ENCODE data around the gene LMBR1. TPM values are rescaled to one million over a fixed set of nuclear protein-coding genes. Genes with fewer than 3 reads are reported as not detected.

Gene LMBR1
- total RNA-seq, 1 donor from 2014 or later = 45.0 TPM

DNA sequence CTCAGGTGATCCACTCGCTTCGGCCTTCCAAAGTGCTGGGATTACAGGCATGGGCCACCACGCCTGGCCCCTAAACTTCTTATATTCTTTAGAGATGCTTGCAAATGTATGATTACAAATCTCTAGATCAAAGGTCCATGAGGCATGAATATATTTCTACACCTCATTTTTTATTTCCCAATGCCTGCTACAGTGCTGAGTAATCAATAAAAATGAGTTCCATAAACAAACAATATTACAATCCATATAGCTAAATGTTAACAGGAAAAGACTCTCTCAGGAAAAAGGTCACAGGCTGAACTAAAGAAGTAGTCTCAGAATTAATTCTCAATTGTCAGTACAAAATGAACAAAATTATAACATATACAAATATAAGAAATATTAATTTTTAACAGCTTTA is 90.8 kb downstream of the LMBR1 start:
- no peak for DNase-seq (ENCODE audit: low read depth)

DNA sequence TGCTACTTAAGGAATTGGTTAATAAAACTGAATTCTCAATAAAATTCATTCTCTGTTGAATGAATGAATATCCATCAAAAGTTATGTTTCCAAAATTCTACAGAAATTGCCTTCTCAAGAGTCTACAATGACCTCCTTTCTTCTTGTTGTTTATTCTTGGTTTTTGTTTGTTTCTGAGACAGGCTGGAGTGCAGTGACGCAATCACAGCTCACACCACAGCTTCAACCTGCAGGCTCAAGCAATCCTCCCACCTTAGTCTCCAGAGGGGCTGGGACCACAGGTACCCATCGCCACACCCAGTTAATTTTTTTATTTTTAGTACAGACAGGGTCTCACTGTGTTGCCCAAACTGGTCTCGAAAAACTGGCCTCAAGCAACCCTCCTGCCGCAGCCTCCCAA is 97.6 kb downstream of the LMBR1 start:
- no peak for DNase-seq (ENCODE audit: low read depth)

DNA sequence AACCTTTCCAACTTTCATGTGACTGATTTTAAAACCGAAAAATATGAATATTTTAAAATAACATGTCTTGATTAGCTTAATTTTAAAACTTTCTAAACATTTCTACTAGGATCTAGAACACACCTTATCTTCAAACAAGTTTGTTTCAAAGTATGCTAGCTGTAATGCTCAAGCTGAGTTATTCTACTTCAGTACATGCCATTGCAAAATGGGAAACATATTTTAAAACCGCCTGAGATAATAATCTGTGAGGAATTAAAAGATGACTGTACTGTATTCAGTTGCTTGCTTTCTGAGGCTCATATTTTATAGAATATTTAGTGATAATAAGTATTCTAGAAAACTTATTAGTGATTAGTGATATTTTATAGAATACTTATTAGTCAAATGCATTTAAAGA is 99.6 kb downstream of the LMBR1 start:
- DNase-seq (ENCODE audit: low read depth) = no peak

DNA sequence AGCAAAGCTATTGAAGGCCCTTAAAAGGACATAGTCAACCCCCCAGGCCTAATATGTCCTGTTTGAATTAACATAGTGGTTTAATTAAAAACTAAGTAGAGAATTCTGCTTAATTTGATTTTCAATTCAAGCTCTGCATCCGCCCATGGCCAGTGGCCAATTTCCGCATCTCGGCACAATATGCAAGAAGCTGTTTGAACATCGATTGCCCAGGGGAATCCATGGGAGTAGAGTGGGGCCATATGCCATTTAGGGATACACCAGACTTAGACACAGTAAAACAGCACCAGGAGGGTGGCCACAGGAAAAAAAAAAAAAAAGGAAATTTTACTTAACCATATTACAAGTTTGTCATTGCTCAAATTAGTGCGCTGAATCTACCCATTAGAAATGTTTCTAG is 100.4 kb downstream of the LMBR1 start:
- no peak for DNase-seq (ENCODE audit: low read depth)

DNA sequence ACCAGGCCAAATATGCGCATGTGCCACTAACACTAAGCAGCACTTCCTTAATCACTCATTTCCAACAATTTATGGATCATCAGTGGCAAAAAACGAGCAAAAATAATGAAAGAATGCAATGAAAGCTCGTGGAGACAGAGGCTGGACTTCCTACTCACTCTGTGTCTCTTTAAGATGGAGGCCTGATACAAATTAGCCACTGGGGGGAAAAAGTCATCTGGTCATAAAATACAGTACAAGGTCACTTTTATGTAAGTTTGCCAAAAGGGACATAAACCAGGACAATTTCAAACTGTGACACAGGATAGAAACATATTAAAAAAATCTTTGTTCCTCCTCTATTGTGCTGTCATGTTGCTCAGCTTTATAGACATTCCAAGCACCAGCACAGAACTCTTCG is 101.7 kb downstream of the LMBR1 start:
- no peak for DNase-seq (ENCODE audit: low read depth)

DNA sequence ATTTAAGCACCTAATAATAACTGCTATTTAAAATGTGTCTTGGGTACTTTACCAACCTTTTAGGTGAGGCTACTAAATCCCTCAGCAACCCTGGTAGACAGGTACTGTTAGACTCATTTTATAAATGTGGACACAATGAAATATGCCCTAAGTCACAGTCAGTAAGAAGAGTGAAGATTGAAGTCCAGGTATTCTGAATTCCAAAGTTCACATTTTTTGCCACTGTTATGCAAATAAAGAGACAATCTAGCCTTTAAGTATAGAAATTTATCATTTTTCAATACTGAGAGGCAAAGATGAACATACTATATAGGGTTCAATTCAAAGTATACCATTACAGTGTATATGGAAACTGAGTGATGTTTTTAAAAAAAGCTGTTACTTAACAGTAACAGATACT is 102.7 kb downstream of the LMBR1 start:
- no peak for DNase-seq (ENCODE audit: low read depth)

DNA sequence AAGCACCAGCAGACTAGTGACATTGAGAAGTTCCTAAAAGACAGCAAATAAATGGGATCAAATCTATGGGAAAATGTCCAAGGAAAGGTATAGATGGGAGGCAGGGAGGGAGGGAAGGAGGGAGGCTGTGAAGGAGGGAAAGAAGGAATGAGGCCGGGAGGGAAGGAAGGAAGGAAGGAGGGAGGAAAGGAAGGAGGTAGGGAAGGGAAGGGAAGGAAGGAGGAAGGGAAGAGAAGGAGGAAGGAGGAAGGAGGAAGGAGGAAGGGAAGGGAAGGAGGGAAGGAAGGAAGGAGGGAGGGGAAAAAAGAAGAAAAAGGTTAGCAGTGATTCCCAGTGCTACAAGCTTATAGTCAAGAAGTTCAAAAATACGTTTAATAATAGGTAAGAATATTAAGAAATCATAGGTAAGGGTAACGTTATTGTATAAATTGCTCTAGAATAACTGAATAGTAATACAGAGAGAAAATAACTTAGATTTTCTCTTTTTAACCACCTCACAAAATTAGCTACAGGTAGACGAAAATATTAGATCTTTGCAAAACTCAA is 106.9 kb downstream of the LMBR1 start:
- DNase-seq (ENCODE audit: low read depth) = no peak

DNA sequence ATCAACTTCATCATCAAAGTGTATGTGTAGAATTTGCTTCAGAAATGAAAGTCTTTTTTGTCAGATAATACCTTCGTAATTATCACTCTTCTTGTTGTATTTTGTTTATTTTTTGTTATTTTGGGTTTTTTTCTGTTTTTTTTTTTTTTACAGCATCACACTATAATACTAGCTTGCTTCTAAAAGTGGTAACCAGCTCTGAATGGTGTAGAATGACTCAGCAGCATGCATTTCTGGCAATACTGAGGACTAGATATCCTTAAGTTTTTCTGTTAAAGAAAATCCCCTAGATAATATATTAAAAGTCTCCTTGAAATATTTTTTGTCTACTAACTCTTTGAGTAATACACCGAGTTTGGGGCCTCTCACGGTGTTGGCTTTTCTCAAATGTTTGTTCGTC is 109.1 kb downstream of the LMBR1 start:
- peak; percentile 15 for DNase-seq (ENCODE audit: low read depth)

DNA sequence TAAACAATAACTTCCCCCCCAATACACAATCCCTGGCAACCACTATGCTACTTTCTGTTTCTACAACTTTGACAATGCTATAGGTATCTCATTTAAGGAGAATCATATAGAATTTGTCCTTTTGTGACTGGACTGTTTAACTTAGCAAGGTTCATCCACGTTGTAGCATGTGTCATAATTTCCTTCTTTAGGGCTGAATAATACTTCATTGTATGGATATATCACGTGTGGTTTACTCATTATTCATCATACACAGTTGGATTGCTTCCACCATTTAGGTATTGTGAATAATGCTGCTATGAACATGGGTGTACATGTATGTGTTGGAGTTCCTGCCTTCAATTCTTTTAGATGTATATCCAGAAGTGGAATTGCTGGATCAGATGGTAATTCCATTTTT is 111.0 kb downstream of the LMBR1 start:
- no peak for DNase-seq (ENCODE audit: low read depth)

DNA sequence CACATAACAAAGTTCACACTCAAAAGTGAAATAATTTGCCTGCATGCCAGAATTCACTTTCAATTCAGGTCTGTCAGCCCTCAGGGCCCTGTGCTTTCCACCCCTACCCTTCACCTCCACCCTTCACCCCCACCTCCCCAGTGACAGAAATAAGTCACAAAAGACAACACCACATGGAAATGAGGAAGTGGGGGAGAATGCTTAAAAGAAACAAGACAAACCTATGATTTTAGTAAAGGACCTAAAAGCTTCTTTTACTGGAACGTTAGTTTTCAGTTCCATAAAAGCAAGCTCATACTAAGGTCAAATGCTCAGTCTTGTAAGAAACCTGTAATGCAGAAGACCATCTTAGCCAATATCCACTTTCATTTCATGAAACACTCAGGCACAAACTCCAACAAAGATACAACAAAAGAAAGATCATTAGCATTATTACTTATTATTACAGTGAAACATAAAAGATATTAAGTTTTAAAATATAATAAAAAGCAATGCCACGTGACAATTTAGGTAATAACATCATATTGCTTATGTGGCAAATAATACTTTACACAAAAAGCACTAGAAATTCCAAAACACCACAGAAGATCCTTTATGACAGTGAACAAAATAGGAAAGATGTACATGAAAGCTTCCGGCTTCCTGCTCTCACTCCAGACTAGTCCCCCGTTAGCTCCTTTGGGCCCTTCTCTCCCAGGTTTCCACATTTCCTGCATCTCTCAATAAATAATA is 112.1 kb downstream of the LMBR1 start:
- DNase-seq (ENCODE audit: low read depth) = no peak

DNA sequence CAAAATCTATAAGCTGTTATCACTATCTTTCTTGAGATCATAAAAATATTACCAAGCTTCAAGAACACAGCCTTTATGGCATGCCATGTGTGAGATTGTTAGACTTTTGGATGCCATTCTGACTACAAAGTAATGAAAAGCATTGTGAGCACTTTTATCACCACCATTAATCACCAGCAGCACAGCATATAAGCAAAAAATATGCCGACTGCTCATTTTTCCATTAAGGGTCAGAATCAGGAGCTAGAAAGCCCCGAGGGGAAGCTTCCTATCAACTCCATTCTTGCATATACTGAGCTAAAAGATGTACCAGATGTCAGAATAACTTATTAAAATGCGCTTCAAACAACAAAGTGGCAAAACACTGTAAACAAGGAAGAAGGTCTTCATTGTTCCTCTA is 114.3 kb downstream of the LMBR1 start:
- DNase-seq (ENCODE audit: low read depth) = no peak

DNA sequence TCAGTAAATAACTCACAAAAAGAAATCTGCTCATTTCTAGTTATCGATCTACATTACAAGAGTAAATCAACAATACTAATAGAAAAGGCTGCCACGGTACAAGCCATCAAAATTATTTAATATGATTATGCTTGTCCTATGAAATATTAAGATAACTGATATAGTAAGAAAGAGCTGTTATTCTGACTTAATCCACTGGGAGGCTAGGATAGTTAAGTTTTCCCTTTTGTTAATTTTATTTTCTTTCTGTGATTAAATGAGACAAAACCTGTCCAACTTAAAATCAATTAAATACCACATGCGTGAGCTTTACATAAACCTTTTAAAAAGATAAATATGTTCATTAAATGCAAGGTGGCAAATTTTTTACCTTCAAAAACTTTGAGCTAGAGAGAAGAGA is 114.8 kb downstream of the LMBR1 start:
- DNase-seq (ENCODE audit: low read depth) = no peak

DNA sequence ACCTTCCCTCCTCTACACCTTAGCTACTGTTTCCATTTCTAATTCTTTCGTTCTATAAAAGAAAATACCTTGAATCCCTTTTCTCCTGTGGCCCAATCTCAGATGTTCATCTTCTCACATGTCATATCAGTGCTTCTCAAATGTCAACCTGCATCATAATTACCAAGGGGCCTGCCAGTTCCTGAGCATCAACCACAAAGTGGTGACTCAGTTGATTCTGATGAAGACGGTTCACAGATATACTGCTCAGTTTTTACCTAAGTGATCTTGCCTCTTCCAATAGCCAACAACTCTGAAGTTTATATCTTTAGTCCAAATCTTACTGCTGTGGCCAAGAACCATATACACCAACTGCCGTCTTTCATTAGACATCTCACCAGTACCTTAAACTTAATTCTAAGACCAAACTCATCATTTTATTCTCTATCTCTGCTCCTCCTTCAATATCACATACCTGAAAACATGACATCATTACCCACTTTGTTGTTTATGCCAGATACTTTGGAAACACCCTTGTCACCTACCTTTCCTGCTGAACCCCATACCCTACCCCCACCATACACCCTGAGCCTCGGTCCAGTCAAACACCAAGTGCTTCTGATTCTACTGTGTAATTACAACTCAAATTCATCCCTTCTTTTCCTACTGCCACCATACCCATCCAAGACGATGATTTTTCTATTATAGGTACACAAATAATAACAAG is 115.5 kb downstream of the LMBR1 start:
- peak; percentile 24 for DNase-seq (ENCODE audit: low read depth)

DNA sequence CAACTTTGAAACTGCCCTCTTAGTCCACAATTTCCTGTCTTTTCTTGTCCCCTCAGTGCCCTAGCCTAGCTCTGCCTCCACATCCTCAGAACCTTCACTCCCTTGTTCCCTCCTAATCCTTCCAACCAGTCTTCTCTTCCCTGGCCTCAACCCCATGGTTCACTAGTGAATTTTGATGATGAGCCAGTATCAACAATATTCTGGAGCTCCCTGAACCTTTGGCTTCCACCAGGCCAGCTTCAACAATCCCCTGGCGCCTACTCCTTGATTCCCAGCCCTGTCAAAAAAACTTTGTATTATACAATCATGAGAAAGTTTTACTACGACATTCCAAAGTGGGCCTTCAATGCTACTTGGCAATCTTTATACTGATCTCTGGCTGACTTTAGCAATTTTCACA is 116.5 kb downstream of the LMBR1 start:
- no peak for DNase-seq (ENCODE audit: low read depth)

DNA sequence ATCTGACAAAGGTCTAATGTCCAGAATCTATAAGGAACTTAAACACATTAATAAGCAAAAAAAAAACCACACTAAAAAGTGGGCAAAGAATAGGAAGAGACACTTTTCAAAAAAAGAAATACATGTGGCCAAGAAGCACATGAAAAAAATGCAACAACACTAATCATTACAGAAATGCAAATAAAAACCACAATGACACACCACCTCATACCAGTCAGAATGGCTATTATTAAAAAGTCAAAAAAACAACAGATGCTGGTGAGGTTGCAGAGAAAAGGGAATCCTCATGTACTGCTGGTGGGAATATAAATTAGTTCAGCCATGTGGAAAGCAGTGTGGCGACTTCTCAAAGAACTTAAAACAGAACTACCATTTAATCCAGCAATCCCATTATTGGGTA is 119.0 kb downstream of the LMBR1 start:
- peak; percentile 62 for DNase-seq (ENCODE audit: low read depth)

DNA sequence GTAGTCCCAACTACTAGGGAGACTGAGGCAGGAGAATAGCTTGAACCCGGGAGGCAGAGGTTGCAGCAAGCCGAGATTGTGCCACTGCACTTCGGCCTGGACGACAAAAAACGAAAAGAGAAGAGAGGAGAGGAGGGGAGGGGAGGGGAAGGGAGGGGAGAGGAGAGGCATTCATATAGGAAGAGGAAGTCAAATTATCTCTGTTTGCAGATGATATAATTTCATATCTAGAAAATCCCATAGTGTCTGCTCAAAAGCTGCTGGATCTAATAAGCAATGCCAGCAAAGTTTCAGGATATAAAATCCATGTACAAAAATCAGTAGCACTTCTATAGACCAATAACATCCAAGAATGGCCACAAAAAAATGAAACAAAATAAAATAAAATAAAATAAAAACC is 120.3 kb downstream of the LMBR1 start:
- no peak for DNase-seq (ENCODE audit: low read depth)

DNA sequence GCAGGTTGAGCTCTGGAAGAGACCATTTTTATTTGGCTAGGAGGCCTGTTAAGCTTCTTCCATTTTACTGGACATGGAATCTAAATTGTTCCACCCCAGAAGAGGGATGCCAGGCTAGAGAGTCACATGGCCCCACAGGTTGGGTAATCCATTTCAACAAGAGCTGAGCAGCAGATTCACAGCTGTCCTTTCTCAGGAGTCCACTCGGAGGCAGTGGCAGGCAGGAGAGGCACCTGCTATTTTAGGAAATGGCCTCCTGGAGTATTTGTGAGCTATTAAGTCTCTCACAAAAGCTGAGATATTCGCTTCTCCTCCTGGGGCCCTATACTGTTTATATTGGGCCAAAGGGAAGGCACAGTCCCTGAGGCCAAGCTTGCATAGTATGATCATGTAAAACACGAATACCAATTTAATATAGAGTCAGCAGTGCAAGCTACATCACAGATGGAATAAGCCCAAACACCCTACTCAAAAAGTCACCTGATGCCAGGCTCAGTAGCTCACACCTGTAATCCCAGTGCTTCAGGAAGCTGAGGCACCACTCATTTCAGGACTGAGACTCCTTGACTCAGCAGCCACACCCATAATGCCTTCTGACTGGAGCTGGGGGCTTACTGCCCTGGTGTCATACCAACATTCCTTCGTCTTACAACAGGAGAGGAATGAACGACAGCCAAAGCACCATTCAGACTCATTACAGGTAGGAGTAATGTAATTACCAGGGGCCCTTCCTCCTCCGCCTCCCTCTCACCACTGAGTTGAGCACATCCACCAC is 124.1 kb downstream of the LMBR1 start:
- DNase-seq (ENCODE audit: low read depth) = peak; percentile 41

DNA sequence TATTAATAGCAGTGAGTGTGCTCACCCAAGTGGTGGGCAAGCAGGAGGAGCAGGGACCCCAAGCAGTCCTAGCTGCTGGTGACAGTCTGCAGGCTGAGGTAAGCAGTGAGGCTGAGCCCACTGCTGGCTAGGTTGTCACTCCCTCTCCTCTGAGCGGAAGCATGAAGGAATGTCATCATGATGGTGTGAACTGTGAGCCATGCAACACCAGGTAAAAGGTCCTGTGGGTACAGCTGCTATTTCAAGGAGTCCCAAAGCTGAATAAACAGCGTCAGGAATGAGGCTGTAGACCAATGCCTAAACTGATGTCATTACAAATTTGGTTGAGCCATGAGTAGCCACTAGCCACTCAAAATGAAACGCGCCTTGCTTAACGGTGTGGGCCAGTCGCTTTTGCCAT is 126.3 kb downstream of the LMBR1 start:
- no peak for DNase-seq (ENCODE audit: low read depth)

DNA sequence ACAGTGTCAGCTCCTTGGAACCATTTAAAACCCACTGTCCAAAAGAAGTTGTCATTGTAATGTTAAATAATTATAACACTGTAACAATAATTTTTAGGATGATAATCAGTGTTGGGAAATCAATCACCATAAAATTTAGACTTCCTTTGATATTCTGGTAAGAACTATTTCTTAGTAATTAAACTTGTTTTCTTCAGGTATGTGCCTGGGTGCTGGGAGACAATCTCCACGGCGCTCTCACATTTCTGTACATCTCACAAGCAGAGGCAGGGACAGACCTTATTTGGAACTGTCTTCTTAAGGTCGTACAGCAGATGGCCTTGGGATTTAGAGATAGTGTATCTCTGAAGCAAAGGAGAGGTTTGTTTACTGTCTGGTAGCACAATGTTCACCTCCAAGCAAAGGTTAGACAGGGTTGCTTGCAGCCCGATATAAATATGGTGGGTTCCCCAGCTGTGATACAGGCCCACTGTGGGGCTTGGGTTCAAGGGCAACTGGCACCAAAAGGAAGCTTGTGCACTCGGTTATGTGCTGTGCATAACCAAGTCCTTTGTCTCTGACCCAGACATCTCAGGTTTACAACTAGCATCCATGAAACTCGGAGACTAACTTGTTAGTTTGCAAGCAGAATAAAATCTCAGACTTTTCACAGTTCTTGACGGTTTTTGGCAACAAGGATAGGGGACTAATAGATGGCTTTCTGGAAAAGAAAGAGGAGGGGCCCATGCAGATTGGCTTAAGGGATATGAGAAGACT is 126.9 kb downstream of the LMBR1 start:
- no peak for DNase-seq (ENCODE audit: low read depth)

DNA sequence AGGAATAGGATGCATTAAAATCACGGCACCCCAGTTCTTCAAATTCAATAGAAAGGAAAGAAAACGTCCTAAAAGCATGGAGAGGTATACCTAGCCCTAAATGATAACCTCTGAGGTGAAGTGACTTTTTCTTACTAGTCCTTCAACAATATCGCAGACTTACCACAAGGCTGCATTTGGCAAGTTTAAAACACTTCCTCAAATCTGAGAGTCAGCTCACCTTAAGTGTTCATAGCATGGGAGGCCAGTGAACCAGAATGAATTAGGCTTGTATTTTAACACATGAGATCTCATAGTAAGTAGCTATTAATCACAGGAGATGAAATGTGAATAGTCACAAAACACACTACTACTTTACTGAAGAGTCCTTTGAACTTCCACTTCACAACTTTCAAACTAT is 128.2 kb downstream of the LMBR1 start:
- no peak for DNase-seq (ENCODE audit: low read depth)

DNA sequence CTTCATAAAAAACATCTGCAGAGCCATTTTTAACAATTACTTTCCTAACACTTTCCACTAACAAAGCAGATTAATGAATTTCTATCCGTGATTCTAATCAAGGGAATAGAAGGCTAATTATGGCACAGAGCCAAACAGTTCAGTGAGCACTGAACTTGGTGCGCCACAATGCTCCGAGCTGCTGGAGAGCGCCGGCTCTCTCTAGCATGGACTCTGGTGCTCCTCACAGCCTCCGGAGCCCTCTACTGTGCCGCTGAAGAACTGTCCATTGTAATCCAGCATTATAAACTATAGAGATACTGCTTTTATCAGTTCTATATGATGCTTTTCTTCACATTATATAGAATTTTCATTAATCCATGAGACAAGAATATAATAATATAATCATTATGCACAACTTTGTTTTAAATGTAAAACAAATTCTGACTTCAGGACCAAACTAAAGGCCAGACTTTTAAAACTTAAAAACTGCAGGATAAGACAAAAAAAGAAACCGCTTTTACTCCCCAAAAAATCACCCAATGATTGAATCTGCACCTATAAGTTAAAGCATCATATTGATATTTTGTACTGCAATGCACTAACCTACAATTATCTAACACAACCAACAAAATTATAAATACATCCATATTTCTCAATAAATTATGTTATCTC is 128.8 kb downstream of the LMBR1 start:
- DNase-seq (ENCODE audit: low read depth) = peak; percentile 87

All from myocyte (in vitro differentiated cells).